ENCODE measurements around the gene AOC1.
A peak's percentile ranks its signal among the peaks of the same experiment; 100 is the strongest.

Gene AOC1

DNA sequence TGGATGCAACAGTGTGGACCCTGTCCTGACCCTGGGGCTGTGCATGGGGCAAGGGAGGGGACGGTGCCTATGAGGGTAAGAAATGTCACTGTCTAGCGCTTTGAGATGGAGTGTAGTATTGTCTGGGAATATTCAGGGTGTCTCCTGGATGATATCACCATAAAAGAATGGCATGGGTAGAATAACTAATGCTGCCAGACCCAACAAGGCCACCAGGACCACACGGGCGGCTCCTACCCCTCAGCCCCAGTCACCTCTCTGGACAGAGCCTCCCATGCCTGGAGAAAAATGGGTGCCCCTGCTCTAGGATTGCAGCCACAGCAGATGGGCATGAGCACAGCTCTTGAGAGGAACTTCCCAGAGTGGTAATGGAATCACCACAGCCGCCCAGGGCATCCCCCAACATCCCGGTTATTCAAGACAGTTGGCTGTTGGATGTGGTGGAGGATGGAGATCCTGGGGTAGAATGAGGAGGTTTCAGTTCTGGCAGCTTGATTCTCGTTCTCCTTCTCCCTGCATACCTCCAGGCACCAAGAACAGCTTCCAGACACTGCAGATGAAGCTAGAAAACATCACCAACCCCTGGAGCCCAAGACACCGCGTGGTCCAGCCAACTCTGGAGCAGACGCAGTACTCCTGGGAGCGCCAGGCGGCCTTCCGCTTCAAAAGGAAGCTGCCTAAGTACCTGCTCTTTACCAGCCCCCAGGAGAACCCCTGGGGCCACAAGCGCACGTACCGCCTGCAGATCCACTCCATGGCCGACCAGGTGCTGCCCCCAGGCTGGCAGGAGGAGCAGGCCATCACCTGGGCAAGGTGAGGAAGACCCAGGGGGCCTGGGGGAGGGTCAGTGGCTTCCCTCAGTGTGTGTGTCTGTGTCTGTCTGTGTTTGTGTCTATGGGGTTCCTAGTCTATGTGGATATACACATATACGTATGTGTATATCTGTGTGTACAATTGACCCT lies 6.2 kb downstream of the AOC1 start:
- no peak for DNase-seq (ENCODE audit: low read depth, low spot score)

DNA sequence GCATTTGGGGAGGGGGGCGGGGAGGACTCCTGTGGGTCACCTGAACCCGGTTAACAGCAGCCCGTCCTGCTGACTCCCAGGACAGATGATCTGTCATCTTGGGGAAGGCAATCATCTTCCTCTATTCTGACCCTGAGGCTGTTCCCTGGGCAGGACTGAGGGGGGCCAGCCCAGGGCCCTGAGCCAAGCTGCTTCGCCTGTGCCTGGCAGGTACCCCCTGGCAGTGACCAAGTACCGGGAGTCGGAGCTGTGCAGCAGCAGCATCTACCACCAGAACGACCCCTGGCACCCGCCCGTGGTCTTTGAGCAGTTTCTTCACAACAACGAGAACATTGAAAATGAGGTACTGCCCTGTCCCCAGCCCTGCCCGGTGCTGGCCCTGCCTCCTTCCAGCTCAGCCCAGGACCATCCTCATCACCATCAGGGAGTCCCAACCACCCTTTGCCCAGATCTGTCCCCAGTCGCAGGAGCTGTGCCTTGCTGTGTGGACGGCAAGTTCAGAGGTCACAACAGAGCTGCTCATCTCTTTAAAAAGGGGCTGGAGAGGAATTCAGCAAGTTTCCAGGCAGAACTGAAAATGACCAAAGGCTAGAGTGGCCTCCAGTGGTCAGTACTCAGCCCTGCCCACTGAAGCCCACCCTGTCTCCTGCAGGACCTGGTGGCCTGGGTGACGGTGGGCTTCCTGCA lies 8.1 kb downstream of the AOC1 start:
- no peak for DNase-seq (ENCODE audit: low read depth, low spot score)

DNA sequence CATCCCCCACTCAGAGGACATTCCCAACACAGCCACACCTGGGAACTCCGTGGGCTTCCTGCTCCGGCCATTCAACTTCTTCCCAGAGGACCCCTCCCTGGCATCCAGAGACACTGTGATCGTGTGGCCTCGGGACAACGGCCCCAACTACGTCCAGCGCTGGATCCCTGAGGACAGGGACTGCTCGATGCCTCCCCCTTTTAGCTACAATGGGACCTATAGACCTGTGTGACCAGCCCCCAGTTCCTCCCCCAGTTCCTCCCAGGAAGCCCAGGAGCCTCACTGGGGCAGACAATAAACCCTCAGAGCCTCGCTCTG lies 8.6 kb downstream of the AOC1 start:
- no peak for DNase-seq (ENCODE audit: low read depth, low spot score)

DNA sequence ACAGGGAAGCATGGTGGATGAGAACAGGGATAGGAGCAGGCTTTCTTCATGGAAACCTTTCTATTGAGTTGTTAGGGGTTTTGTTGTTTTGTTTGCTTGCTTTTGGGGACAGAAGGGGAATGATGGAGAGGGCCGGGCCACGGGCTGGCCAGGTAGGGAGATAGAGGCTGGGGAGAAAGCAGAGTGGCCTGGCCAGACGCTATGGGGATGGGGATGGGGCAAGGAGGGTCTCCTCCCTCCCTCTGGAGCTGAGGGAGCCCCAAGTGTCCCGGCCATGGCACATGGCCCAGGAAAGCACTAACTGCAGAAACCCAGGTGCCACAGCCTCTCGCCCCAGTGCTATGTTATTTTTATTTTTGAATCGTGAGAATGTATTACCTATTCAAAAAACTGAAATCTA lies 10.0 kb downstream of the AOC1 start:
- no peak for DNase-seq (ENCODE audit: low read depth, low spot score)

DNA sequence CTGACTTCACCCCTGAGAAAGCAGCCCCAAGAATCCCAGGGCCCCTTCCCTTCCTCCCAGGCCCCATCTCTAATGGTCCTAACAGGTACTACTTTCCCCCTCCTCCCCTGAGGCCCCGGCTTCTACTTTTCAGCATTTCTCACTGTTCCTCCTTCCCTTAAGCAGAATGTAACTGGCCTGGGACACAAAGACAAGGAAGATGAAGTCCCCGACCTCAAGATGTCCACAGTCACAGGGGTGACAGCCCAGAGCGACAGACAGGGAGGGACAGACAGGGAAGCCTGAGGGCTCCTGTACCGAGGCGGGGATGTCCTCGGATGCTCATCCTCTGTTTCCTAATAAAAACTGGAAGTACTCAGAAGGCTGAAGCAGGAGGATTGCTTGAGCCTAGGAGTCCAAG lies 11.6 kb downstream of the AOC1 start:
- DNase-seq (ENCODE audit: low read depth, low spot score): no peak

DNA sequence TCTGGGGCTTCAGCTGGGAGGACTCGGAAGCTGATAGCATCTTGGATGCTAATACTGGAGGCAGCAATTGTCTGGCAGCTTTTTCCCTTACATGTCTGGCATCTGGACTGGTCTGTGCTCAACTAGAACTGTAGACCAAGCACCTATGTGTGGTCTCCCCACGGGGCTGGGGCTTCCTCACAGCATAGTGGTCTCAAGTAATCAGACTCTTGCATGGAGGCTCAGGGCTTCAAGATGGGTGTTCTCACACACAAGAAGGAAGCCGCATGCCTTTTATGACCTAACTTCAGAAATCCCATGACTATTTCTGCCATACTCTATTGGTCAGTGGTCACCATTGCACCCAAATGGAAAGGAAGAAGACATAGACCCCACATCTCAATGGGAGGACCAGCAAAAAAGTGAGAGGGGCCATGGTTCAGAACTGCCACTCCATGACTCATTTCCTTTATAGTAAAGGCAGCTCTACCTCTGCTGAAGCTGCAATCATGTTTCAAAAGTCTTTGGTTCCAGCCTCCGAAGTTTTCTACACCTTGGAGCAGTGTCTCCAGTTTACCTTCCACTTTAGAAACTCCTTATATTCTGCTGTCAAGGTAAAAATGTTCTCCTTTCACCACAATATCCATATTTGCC lies 14.7 kb downstream of the AOC1 start:
- no peak for DNase-seq (ENCODE audit: low read depth, low spot score)

DNA sequence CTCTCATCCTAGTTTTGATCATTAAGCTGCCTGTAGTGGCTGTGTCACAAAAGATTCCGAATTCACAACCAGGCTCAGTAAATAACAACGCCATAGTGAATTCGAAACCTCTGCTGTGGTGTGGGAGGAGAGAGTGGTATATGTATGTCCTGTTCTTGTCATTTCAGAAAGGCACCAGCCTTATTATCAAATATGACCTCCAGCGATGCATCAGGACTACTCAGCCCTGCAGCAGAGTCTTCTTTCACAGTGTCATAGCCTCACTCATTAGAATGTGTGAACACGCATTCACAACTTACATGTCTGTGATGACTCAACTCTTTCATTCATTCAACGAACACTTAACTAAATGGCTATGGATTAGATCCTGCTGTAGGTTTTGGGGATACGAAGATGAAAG lies 15.3 kb downstream of the AOC1 start:
- no peak for DNase-seq (ENCODE audit: low read depth, low spot score)

DNA sequence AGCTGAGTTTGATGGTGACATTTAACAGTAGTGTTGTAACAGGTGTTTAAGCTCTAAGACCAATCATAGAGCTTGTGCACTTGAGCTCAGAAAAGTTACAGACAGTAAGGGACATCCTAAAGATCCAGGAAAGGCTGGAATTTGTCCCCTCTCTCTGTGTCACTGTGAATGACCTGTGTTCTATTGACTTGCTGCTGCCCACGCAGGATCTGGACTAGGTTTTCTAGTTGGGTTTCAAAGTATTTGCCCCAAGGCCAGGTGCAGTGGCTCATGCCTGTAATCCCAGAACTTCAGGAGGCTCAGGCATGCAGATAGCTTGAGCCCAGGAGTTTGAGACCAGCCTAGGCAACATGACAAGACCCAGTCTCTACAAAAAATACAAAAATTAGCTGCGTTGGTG lies 17.1 kb downstream of the AOC1 start:
- no peak for DNase-seq (ENCODE audit: low read depth, low spot score)

DNA sequence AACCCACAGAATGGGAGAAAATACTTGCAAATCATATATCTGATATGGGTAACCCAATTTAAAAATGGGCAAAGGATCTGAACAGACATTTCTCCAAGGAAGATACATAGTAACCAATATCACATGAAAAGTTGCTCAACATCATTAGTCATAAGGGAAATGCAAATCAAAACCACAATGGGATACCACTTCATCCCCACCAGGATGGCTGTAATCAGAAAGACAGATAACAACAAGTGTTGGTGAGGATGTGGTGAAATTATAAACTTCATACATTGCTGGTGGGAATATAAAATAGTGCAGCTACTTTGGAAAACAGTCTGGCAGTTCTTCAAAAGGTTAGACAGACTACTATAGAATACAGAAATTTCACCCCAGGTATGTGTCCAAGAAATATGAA lies 19.3 kb downstream of the AOC1 start:
- DNase-seq (ENCODE audit: low read depth, low spot score): no peak

DNA sequence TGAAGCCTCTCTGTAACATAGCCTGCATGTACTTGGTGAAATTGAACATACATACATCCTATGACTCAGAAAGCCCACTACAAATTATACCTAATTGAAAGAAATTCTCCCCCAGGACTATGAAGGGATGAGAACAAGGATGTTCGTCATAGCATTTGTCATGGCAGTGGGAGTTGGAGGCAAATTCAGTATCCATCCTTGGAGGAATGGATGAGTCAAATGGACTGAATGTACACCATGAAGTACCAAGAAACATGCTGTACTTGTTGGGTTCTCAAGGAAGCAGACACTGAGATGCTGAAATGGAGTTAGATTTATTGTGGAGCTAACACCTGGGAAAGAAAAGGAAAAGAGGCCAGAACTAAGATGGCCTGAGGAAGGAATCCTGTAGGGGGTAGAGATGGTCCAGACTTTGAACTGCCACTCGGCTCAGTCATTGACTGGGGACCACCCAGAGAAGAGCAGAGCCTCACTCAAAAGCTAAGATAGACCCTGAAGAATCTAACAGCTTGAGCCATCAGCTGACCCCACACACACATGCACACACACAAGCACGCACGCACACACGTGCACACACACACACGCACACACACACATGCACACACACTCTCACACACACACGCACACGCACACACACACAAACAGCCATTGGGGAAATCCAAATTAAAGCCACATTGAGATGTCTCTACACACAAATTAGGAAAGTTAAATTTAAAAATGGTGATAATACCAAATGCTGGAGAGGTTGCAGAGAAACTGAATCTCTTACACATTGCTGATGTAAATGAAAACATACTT lies 22.3 kb downstream of the AOC1 start:
- DNase-seq (ENCODE audit: low read depth, low spot score): no peak

DNA sequence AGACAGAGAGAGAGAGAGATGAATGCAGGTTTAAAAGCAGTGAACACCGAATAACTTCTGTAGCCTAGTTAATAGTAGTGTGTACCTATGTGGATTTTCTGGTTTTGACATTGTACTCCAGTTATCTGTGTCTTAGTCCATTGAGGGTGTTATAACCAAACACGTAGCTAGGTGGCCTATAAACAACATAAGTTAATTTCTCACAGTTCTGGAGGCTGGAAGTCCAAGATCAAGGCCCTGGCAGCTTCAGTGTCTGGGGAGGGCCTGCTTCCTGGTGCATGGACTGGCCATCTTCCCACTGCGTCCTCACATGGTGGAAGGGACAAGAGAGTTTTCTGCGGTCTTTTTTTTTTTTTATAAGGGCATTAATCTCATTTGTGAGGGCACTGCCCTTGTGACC lies 23.5 kb downstream of the AOC1 start:
- no peak for DNase-seq (ENCODE audit: low read depth, low spot score)

DNA sequence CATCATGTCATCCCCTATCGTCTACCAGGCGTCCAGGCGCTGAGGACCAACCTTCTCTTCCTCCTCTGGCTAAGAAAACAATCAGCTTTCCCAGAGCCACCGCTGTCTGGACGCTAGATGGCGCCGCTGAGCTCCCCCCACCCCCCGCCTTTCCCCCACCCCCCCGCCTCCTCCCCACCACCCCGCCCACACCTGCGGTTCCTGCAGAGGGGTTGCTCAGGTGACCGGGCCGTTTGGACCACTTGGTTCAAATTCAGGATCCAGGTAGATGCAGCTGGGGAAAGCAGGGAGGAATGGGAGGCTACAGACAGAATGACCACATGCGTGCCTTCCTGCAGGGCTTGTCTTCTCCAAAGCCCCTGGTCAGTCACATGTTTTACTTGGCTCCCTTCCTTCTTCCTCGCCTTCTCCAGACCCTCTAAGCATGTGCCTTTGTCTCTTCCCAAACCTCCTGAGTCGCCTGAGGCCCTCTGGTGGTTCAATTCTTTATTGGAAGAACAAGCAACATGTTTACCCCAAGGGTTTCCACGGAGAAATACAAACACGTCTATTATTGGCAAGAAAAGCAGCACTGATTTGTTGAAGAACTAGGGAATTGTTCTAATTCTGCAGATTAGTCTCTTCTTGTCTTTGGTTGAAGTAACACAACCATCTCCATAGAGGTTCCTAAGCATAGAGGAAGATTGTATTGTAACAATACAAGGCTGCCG lies 24.7 kb downstream of the AOC1 start:
- peak; percentile 24 for DNase-seq (ENCODE audit: low read depth, low spot score)

DNA sequence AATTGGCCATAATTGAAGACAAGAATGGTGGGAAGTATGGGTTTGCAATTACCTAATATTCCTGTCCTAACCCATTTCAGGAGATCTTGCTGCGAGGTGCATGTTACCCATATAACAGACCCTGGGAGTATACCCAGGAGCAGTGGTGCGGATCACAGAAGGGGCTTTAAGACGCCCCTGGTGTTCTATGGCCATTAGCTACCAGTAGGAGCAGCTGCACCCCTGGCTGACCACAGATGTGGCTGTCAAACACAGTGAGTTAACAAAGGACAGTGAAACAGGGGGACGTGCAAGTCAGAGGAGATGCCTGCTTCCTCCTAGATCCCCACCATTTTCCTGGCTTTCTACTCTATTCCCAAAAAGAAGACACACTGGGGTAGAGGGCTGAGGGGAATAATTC lies 25.2 kb downstream of the AOC1 start:
- no peak for DNase-seq (ENCODE audit: low read depth, low spot score)

DNA sequence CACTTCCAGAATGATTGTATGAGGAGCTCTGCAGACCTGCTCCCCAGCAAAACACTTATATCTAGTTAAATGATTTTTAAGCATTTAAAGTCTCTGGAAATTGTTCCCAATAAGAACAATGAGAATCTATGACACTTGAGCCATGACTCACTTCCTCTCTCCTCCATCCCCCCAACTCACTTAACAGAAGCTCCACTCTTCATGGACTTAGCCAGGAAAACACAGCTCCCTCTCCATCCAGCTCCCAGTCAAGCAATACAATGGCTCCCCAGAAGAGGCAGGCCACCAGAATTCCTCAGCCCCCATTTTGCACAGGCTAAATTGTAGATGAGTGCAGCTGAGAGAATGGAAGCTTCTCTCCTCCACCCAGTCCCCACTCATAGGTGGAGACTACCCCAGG lies 27.0 kb downstream of the AOC1 start:
- no peak for DNase-seq (ENCODE audit: low read depth, low spot score)

DNA sequence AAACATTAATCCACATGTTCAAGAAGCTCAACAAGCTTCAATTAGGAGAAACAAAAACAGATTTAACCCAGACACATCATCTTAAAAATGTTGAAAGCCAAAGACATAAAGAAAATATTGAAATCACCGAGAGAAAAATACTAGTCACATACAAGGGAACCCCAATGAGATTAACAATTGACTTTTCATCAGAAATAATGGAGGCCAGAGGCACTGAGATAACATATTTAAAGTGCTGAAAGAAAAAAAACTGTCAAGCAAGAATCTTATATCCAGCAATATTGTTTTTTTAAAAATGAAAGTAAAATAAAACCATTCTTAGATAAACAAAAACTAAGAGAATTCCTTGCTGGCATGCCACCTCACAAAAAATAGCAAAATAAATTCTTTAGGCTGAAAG lies 28.9 kb downstream of the AOC1 start:
- no peak for DNase-seq (ENCODE audit: low read depth, low spot score)

DNA sequence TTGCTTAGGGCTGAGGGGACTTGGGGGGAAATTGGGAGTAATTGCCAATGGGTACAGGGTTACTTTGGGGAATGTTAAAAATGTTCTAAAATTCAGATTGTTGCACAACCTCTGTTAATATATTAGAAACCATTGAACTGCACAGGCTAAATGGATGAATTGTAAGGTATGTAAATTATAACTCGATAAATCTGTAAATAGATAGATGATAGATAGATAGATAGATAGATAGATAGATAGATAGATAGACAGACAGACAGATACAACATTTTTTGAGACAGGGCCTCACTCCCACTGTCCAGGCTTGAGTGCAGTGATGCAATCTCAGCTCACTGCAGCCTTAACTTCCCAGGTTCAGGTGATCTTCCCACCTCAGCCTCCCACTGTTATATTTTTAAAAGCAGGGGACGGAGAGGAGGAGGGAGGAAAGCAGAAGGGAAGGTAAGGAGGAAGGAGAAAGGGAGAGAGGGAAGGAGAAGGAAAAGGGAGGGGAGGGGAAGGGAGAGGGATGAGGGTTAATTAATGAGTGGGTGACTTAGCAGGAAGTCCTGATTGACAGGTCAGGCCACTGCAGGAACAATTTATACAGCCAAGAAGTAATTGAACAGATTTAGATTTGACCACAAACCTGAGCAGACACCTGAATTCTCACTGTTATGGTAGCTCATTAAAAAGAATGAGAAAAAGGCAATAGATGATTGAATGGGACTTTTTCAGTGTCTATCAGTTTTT lies 38.7 kb downstream of the AOC1 start:
- DNase-seq (ENCODE audit: low read depth, low spot score): no peak

DNA sequence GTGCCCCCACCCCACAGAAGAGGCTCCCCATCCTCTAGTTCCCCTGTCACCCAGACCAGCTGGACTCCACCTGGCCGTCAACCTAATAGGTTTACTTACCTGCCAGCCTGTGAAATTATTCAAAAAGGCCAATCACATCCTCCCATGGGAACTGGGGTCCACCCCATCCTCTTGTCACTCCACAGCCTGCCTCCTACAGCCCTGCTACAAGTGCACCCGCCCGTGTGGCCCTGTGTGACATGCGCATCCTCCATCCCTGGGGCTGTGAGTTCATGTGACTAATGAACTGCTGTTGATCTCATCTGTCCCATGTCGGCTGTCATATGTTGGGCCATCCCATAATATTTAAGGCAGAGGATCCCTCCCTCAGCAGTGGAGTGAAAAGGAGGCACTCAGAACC lies 39.4 kb downstream of the AOC1 start:
- no peak for DNase-seq (ENCODE audit: low read depth, low spot score)

DNA sequence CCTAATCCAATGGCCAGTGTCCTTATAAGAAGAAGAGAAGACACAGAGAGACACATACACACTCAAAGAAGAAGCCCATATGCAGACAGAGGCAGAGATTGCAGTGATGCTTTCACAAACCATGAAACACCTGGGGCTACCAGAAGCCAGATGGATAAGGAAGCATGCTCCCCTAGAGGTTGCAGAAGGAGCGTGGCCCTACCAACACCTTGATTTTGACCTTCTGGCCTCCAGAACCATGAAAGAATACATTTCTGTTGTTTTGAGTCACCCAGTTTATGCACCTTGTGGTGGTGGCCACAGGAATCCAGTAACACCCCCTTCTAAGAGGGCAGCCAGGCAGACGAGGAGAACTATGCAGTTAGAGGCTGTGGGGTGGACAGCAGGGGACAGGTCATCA lies 43.5 kb downstream of the AOC1 start:
- DNase-seq (ENCODE audit: low read depth, low spot score): no peak

DNA sequence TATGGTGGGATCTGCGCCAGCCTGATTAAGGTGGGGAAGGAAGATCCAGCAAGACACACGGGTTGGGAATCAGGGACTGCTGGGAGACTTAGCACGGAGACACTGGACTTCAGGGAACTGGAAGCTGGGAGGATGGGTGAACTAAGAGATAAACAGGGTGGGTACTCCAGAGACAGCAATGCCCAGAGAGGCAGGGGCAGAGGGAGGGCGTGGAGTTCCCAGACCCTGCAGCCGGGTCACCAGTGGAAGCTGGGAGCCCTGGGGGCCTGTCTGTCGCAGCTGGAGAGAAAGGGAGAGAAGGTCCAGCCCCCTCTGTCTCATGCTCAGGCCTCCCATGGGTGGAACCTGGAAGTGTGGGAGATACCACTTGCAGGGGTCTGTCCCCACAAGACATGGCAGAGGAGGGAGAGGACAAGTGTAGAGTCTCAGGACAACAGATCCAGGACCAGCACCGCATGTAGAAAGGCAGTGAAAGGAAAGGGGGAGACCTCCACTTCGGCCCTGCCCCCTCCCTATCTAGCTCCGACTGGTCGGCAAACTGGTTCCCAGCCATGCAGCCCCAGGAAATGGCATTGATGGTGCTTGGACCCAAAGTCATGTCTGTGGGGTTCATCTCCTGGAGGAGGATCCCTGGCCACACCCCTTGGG lies 44.4 kb downstream of the AOC1 start:
- no peak for DNase-seq (ENCODE audit: low read depth, low spot score)
